Skin epidermis (tissue), 12 donors: ENCODE results near the gene ATP10B.

Source experiments
- H3K27ac ChIP-seq, 21 experiments: fragments of 200-600 bp; sonication (generic) in 11 of 21; one replicate each; pipeline ENCODE4 v1.5.0; 2020; ENCODE audit warnings: mild to moderate bottlenecking in 3 of 21, inconsistent platforms in 2 of 21, moderate library complexity in 2 of 21
- H3K4me3 ChIP-seq, 7 experiments: fragments of 200-600 bp; sonication (generic) in 2 of 7; one replicate each; pipeline ENCODE4 v1.5.0; 2020; ENCODE audit warnings: inconsistent platforms in 2 of 7, mild to moderate bottlenecking in 2 of 7, moderate library complexity in 1 of 7

Gene ATP10B

GRCh38 chr5:160525471-160526261 is 326.3 kb downstream of the ATP10B start:
- no peak overlapping the region for H3K27ac ChIP-seq

GRCh38 chr5:160524827-160525226 is 327.2 kb downstream of the ATP10B start:
- no peak overlapping the region for H3K27ac ChIP-seq
- no peak overlapping the region for H3K4me3 ChIP-seq

More at GRCh38 chr5:160525471-160526261, 326.3 kb downstream of the ATP10B start:
- no peak overlapping the region for H3K4me3 ChIP-seq

- no peak overlapping the region for H3K27ac ChIP-seq
- no peak overlapping the region for H3K4me3 ChIP-seq
Measured at GRCh38 chr5:160523502-160524163, 328.4 kb downstream of the ATP10B start.

GRCh38 chr5:160521392-160521663 is 330.7 kb downstream of the ATP10B start:
- Histone ChIP-seq H3K4me3 (no peak overlapping the region), H3K27ac (no peak overlapping the region)

- Histone ChIP-seq H3K27ac (no peak overlapping the region), H3K4me3 (no peak overlapping the region)
Measured at GRCh38 chr5:160520609-160521391, 331.2 kb downstream of the ATP10B start.

- Histone ChIP-seq H3K27ac (no peak overlapping the region), H3K4me3 (no peak overlapping the region)
Measured at GRCh38 chr5:160516696-160517530, 335.1 kb downstream of the ATP10B start.

GRCh38 chr5:160514866-160515265 is 337.1 kb downstream of the ATP10B start:
- Histone ChIP-seq H3K4me3 (no peak overlapping the region), H3K27ac (no peak overlapping the region)

- Histone ChIP-seq H3K4me3 (no peak overlapping the region), H3K27ac (no peak overlapping the region)
Measured at GRCh38 chr5:160514191-160514590, 337.8 kb downstream of the ATP10B start.

GRCh38 chr5:160513485-160513884 is 338.5 kb downstream of the ATP10B start:
- Histone ChIP-seq H3K27ac (no peak overlapping the region), H3K4me3 (no peak overlapping the region)
